ENCODE results near the gene FAM20C.

DNA sequence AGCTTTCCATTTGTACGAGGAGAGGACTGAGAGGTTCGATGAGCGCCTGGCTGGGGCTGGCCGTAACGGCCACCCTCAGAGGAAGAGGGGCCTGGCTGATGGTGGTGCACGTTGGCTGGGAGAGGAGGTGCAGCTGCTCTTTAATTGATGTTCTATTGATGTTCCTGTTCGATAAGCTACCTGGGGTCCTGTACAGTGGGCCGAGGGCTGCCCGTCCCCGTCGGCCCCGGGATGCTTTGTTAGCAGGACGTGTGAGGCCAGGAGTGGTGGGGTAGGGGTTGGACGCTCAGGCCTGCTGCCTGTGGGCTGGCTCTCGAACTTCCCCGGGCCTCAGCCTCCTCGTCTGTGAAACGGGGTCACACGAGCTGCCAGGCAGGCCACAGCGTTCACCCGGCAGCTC is 25.4 kb downstream of the FAM20C start:
- TF ChIP-seq CTCF (conservative IDR thresholded peaks at IDR 0.05; ENCODE audit: low read depth, low read length) (no peak), EZH2 (IDR thresholded peaks at IDR 0.05; ENCODE audit: borderline replicate concordance, low read depth, low read length, poor library complexity, severe bottlenecking) (no peak)

Measured in A673 (cell line).